Hepatocyte (in vitro differentiated cells): ENCODE measurements around the gene NHS. TPM values are rescaled to one million over a fixed set of nuclear protein-coding genes. Genes with fewer than 3 reads are reported as not detected.

Source experiments
- DNase-seq: peaks from one replicate; pipeline ENCODE4 v3.0.0-alpha.2; 2016; ENCODE audit warnings: low spot score
- H2AFZ ChIP-seq: fragments of 200-600 bp; sonication (generic); 2 replicates; pipeline ENCODE4 v1.6.0; 2016; ENCODE audit warnings: antibody characterized with exemption, mild to moderate bottlenecking
- H3K27ac ChIP-seq: fragments of 200-600 bp; sonication (generic); 2 replicates; pipeline ENCODE4 v1.5.1; 2016; ENCODE audit warnings: mild to moderate bottlenecking
- H3K27me3 ChIP-seq: fragments of 200-600 bp; sonication (generic); 2 replicates; pipeline ENCODE4 v1.6.1; 2016
- H3K36me3 ChIP-seq: fragments of 200-600 bp; sonication (generic); replicated peaks from 2 replicates; pipeline ENCODE4 v1.5.1; 2016; ENCODE audit warnings: low read depth; ENCODE audit not compliant: insufficient read depth
- H3K4me1 ChIP-seq: fragments of 200-600 bp; sonication (generic); 2 replicates; pipeline ENCODE4 v1.5.1; 2016; ENCODE audit warnings: mild to moderate bottlenecking, moderate library complexity; ENCODE audit not compliant: insufficient read depth
- H3K4me2 ChIP-seq: fragments of 200-600 bp; sonication (generic); 2 replicates; pipeline ENCODE4 v1.6.0; 2016
- H3K4me3 ChIP-seq: fragments of 200-600 bp; sonication (generic); 2 replicates; pipeline ENCODE4 v1.5.1; 2016; ENCODE audit warnings: mild to moderate bottlenecking
- H3K79me2 ChIP-seq: fragments of 200-600 bp; sonication (generic); 2 replicates; pipeline ENCODE4 v1.6.0; 2017; ENCODE audit warnings: mild to moderate bottlenecking
- H3K9me2 ChIP-seq: fragments of 200-600 bp; sonication (generic); replicated peaks from 2 replicates; pipeline ENCODE4 v1.6.0; 2017; ENCODE audit warnings: mild to moderate bottlenecking; ENCODE audit not compliant: insufficient read depth
- H3K9me3 ChIP-seq: fragments of 200-600 bp; sonication (generic); 2 replicates; pipeline ENCODE4 v1.5.1; 2016; ENCODE audit warnings: low read depth, mild to moderate bottlenecking
- H4K20me1 ChIP-seq: fragments of 200-600 bp; sonication (generic); 2 replicates; pipeline ENCODE4 v1.6.0; 2016; ENCODE audit warnings: mild to moderate bottlenecking; ENCODE audit not compliant: insufficient read depth, poor library complexity, severe bottlenecking
- EZH2 ChIP-seq: fragments of 200-600 bp; sonication (generic); IDR thresholded peaks from 2 replicates; pipeline ENCODE4 v1.6.1; 2016; ENCODE audit warnings: antibody characterized with exemption, mild to moderate bottlenecking, borderline replicate concordance
- EZH2phosphoT487 ChIP-seq: fragments of 200-600 bp; sonication (generic); IDR thresholded peaks from one replicate; pipeline ENCODE4 v1.6.1; 2018; ENCODE audit warnings: antibody characterized with exemption, mild to moderate bottlenecking, low read depth, moderate library complexity; ENCODE audit not compliant: unreplicated experiment, severe bottlenecking
- WGBS: methylation state at CpG from one replicate; pipeline ENCODE4 v1.1.6; 2016; ENCODE audit warnings: low lambda C conversion rate; ENCODE audit errors: missing lambda C conversion rate; 5-methylcytosine and 5-hydroxymethylcytosine counted together
- polyA plus RNA-seq: library from polyadenylated mRNA; unstranded; fragments of >200 nt; fragmentation: Nextera tagmentation; extraction: Ambion mirVana; gene quantifications from 2 replicates; pipeline ENCODE4 v1.2.1, GENCODE V29; 2016
- total RNA-seq: library from RNA; depleted of rRNA; stranded (reverse); fragments of >200 nt; gene quantifications from 2 replicates; pipeline ENCODE4 v1.2.3, GENCODE V29; 2014
- TF ChIP-seq, protein P1 (sequence below): fragments of 200-600 bp; sonication (generic); IDR thresholded peaks from 2 replicates; pipeline ENCODE4 v1.5.1; 2016; ENCODE audit warnings: antibody characterized with exemption, mild to moderate bottlenecking; ENCODE audit not compliant: poor library complexity

The NHS gene
- total and polyA plus RNA-seq, 2 experiments from 2014 or later = 0.35 to 3.1 TPM

DNA sequence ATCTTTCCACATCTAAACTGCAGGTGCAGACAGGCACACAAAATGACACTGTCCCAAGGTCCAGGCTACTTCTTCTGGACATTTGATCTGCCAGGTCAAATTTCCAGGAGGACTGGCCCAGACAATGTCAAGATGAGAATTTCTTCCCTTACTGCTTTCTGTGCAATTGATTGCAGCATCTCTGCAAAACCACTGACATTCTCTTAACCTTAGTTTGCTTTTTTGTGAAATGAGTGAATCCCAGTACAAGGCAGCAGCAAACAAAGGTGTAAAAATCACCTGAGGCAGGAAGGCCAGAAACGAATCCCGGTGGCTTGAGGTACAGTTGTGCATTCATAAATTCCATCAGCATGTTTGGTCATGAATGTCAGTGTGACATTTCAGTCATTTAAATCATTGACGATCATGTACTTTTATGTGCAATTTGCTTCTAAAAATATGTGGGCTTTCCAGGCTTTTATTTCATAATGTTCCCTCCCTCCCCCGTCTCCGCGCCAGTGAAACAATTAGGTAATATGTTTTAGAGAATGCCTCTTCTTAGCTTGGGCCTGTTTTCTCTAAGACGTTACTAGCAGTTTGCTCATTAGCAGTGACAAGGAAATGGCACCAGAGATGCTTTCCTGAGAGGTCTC, 39.1 kb downstream of the NHS start:
- no peaks in the 10 kb centered on the region for H3K36me3 ChIP-seq
- TF ChIP-seq EZH2phosphoT487 = no peak
- no peak for TF ChIP-seq EZH2
- TF ChIP-seq, protein P1, sequence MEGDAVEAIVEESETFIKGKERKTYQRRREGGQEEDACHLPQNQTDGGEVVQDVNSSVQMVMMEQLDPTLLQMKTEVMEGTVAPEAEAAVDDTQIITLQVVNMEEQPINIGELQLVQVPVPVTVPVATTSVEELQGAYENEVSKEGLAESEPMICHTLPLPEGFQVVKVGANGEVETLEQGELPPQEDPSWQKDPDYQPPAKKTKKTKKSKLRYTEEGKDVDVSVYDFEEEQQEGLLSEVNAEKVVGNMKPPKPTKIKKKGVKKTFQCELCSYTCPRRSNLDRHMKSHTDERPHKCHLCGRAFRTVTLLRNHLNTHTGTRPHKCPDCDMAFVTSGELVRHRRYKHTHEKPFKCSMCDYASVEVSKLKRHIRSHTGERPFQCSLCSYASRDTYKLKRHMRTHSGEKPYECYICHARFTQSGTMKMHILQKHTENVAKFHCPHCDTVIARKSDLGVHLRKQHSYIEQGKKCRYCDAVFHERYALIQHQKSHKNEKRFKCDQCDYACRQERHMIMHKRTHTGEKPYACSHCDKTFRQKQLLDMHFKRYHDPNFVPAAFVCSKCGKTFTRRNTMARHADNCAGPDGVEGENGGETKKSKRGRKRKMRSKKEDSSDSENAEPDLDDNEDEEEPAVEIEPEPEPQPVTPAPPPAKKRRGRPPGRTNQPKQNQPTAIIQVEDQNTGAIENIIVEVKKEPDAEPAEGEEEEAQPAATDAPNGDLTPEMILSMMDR = no peak
- H2AFZ ChIP-seq = no peak overlapping the region
- no peak for DNase-seq
- H3K4me1 ChIP-seq = no peaks in the 10 kb centered on the region
- H3K4me3 ChIP-seq = no peak overlapping the region
- H3K9me2 ChIP-seq = no peaks in the 10 kb centered on the region
- no peaks in the 10 kb centered on the region for H4K20me1 ChIP-seq
- no peaks in the 10 kb centered on the region for H3K9me3 ChIP-seq
- 67% methylated on average over 7 of the region's 7 CpGs for WGBS
- no peak overlapping the region for H3K27ac ChIP-seq
- H3K4me2 ChIP-seq = no peak overlapping the region
- H3K79me2 ChIP-seq = no peaks in the 10 kb centered on the region
- H3K27me3 ChIP-seq = no peaks in the 10 kb centered on the region

DNA sequence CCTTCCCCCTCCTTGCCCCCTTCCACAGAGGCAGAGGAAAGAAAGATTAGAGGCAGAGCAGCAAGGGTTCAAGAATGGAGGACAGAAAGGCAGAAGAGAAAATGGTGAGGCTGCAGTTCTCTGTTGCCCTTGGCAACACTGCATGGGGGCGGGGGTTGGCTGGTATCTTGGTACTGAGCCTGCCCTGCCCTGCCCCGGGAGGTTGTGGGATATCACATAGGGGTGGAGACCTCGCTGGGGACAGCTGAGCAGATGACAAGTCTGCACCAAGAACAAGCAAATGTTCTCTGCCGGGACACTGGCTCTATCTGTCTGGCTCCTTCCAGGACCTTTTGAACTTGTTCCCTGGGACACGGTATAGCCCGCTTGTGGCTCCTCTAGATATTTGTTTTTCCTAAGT, 39.8 kb downstream of the NHS start:
- peak overlapping the region; percentile 37 for H3K4me2 ChIP-seq
- TF ChIP-seq EZH2phosphoT487 (no peak), EZH2 (no peak)
- TF ChIP-seq, protein P1 = no peak
- no peak overlapping the region for H3K4me3 ChIP-seq
- WGBS = 42% methylated on average over 6 of the region's 6 CpGs
- H3K4me1 ChIP-seq = no peaks in the 10 kb centered on the region
- H3K9me3 ChIP-seq = no peaks in the 10 kb centered on the region
- no peaks in the 10 kb centered on the region for H3K27me3 ChIP-seq
- no peaks in the 10 kb centered on the region for H3K79me2 ChIP-seq
- no peaks in the 10 kb centered on the region for H3K9me2 ChIP-seq
- no peak overlapping the region for H2AFZ ChIP-seq
- no peak overlapping the region for H3K27ac ChIP-seq
- H3K36me3 ChIP-seq = no peaks in the 10 kb centered on the region
- peak; percentile 40 for DNase-seq
- H4K20me1 ChIP-seq = no peaks in the 10 kb centered on the region

DNA sequence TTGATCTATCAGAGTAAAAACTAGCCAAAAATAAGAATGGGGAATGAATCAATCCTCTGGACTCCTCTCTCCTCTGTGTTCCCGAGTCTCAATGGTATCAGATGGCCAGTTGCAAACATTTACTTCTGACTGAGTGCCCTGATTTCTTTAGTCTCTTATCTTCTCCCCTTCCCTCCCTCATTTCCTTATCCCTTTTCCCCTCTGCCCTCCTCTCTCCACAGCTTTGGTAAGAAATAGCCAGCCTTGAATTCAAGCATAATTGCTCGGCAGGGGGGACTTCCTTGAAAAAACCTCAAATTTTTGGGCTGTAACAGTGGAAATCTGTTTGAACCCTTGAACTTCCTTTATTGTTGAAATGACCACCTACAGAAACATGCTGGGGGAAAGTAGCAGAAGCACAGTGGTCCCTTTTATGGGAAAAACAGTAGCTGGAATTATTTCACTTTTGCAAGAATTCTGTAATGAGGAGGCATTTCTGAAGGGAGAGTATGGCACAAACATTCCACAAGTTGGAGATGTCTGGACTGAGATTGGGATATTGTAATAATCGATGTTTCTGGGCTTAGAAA, 40.3 kb downstream of the NHS start:
- H3K27me3 ChIP-seq = no peaks in the 10 kb centered on the region
- TF ChIP-seq, protein P1 = no peak
- TF ChIP-seq EZH2 (no peak), EZH2phosphoT487 (no peak)
- H3K36me3 ChIP-seq = no peaks in the 10 kb centered on the region
- WGBS = 52% methylated on average over 3 of the region's 3 CpGs
- H3K4me3 ChIP-seq = no peak overlapping the region
- H2AFZ ChIP-seq = no peak overlapping the region
- no peak overlapping the region for H3K27ac ChIP-seq
- H4K20me1 ChIP-seq = no peaks in the 10 kb centered on the region
- H3K4me2 ChIP-seq = peak overlapping the region; percentile 37
- no peaks in the 10 kb centered on the region for H3K9me3 ChIP-seq
- H3K4me1 ChIP-seq = no peaks in the 10 kb centered on the region
- no peaks in the 10 kb centered on the region for H3K9me2 ChIP-seq
- no peak for DNase-seq
- no peaks in the 10 kb centered on the region for H3K79me2 ChIP-seq
